Sigmoid colon (tissue), 4 donors: ENCODE measurements around the gene NCKAP5.

Experiments
- CTCF ChIP-seq, 4 experiments: fragments of 450-650 bp in 3 of 4; fragments of 200-600 bp in 1 of 4; IDR thresholded peaks; one replicate each; pipeline ENCODE4 v1.5.1; 2016 to 2019; ENCODE audit warnings: antibody characterized with exemption in 4 of 4, mild to moderate bottlenecking in 3 of 4, moderate library complexity in 2 of 4
- EP300 ChIP-seq, 4 donors: sonication (generic); formaldehyde crosslinking; IDR thresholded peaks; one replicate each; pipeline ENCODE4 v1.6.1; 2017; ENCODE audit warnings: antibody characterized with exemption in 4 of 4
- POLR2A ChIP-seq, 2 donors: fragments of 450-650 bp; IDR thresholded peaks; one replicate each; pipeline ENCODE4 v1.6.1; 2016; ENCODE audit warnings: antibody characterized with exemption in 2 of 2, mild to moderate bottlenecking in 2 of 2, moderate library complexity in 2 of 2
- POLR2AphosphoS5 ChIP-seq, 4 donors: sonication (generic); formaldehyde crosslinking; IDR thresholded peaks; one replicate each; pipeline ENCODE4 v1.6.1; 2017; ENCODE audit warnings: antibody characterized with exemption in 4 of 4

- TF ChIP-seq CTCF (IDR thresholded peaks at IDR 0.05) (no peak), POLR2AphosphoS5 (IDR thresholded peaks at IDR 0.05) (no peak), POLR2A (IDR thresholded peaks at IDR 0.05) (no peak), EP300 (IDR thresholded peaks at IDR 0.05) (no peak)
Observed at GRCh38 chr2:133411857-133412256, 156.4 kb downstream of the NCKAP5 start.
